ENCODE data around the gene ST6GALNAC4. TPM values are rescaled to one million over a fixed set of nuclear protein-coding genes. Genes with fewer than 3 reads are reported as not detected.

Gene ST6GALNAC4
- total RNA-seq, 1 experiment from 2014 or later = 28.3 TPM

DNA sequence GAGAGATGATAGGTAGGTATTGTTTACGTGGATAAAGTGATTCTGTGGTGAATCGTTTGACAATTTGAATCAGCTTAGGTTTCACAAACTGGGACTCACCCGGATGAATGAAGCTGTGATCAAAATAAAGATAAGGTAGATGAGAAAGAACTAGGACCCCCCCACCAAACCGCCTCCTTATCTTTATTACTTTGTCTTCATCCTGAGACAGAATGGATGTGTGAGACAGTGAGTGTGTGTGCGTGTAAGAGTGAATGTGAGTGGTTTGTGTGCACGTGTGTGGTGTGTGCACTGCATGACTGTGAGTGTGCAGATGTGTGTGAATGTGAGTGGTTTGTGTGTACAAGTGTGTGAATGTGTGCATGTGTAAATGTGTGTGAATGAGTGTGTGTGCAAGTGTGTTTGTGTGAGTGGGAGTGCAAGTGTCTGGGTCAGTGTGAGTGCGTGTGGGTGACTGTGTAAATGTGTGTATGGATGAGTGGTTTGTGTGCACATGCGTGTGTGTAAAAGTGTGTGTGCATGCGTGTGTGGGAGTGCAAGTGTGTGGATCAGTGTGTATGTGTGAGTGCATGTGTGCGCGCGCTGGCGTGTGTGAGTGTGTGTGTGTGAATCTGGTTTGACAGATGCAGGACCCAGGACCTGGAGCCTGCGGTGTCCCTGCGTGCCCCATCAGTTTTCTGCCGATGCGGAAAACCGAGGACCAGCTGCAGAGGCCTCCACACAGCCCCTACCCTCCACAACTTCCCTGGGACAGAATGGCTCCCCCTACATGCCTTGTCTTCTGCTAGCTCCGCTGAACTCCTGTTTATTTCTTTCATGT is 51.0 kb downstream of the ST6GALNAC4 start:
- TF ChIP-seq EZH2 (IDR thresholded peaks at IDR 0.05; ENCODE audit: low read depth) = no peak
- TF ChIP-seq, protein P1, sequence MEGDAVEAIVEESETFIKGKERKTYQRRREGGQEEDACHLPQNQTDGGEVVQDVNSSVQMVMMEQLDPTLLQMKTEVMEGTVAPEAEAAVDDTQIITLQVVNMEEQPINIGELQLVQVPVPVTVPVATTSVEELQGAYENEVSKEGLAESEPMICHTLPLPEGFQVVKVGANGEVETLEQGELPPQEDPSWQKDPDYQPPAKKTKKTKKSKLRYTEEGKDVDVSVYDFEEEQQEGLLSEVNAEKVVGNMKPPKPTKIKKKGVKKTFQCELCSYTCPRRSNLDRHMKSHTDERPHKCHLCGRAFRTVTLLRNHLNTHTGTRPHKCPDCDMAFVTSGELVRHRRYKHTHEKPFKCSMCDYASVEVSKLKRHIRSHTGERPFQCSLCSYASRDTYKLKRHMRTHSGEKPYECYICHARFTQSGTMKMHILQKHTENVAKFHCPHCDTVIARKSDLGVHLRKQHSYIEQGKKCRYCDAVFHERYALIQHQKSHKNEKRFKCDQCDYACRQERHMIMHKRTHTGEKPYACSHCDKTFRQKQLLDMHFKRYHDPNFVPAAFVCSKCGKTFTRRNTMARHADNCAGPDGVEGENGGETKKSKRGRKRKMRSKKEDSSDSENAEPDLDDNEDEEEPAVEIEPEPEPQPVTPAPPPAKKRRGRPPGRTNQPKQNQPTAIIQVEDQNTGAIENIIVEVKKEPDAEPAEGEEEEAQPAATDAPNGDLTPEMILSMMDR (conservative IDR thresholded peaks at IDR 0.05) = no peak
- Histone ChIP-seq H3K9me2 (ENCODE audit: insufficient read depth) (no peaks in the 10 kb centered on the region), H3K36me3 (ENCODE audit: low read depth) (no peaks in the 10 kb centered on the region), H3K4me2 (no peak overlapping the region), H3F3A (ENCODE audit: insufficient read depth, low read depth) (peaks cover 7% of the 10 kb centered on the region; the same call in 1 of the 2 replicates), H3K9me3 (ENCODE audit: insufficient read depth, low read depth) (no peaks in the 10 kb centered on the region), H3K4me3 (no peak overlapping the region), H3K27me3 (ENCODE audit: insufficient read depth, low read depth) (no peaks in the 10 kb centered on the region), H3K4me1 (replicated peaks; ENCODE audit: insufficient read depth) (no peaks in the 10 kb centered on the region), H2AFZ (no peak overlapping the region), H3K79me2 (ENCODE audit: low read depth) (no peaks in the 10 kb centered on the region), H3K27ac (no peak overlapping the region), H4K20me1 (ENCODE audit: insufficient read depth) (no peaks in the 10 kb centered on the region)
- ChIA-PET CTCF (interaction anchor here (0.7 kb wide), 1 partner anchor 28 kb away, joined by 3 read pairs; no protein-coding TSS in a partner anchor), POLR2A (ENCODE audit: unreplicated experiment) (interaction anchor here (0.6 kb wide), 1 partner anchor 123 kb away, joined by 3 read pairs; no protein-coding TSS in a partner anchor)
- BruUV-seq (replicated peaks) = no TSS peak
- no peak for DNase-seq
- intact Hi-C loops (cut with micrococcal nuclease; ENCODE audit: unreplicated experiment) = no loop called here

DNA sequence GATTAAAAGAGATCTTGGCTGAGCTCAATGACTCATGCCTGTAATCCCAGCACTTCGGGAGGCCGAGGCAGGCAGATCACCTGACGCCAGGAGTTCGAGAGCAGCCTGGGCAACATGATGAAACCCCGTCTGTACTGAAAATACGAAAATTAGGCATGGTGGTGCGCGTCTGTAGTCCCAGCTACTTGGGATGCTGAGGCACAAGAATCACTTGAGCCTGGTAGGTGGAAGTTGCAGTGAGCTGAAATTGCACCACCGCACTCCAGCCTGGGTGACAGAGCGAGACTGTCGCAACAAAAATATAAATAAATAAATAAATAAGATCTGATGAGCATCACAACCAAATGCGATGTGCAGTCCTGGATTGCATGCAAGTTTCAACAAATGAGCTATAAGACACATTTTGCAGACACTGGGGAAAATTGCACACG is 53.6 kb downstream of the ST6GALNAC4 start:
- no peak for DNase-seq
- H4K20me1 ChIP-seq (ENCODE audit: insufficient read depth) = no peaks in the 10 kb centered on the region
- no peaks in the 10 kb centered on the region for H3K27me3 ChIP-seq (ENCODE audit: insufficient read depth, low read depth)
- no peaks in the 10 kb centered on the region for H3K9me2 ChIP-seq (ENCODE audit: insufficient read depth)
- H3K4me1 ChIP-seq (replicated peaks; ENCODE audit: insufficient read depth) = no peaks in the 10 kb centered on the region
- BruUV-seq (replicated peaks) = no TSS peak
- no peaks in the 10 kb centered on the region for H3K36me3 ChIP-seq (ENCODE audit: low read depth)
- CTCF ChIA-PET = no interaction called here
- POLR2A ChIA-PET (ENCODE audit: unreplicated experiment) = interaction anchor here (0.5 to 0.6 kb wide), 2 partner anchors 78 to 751 kb away, joined by 3 to 7 read pairs; partner anchors contain the start of gene CDK9
- H3K4me2 ChIP-seq = no peak overlapping the region
- H3F3A ChIP-seq (ENCODE audit: insufficient read depth, low read depth) = peaks cover 7% of the 10 kb centered on the region; the same call in 1 of the 2 replicates
- no peak overlapping the region for H3K4me3 ChIP-seq
- H3K27ac ChIP-seq = no peak overlapping the region
- H2AFZ ChIP-seq = no peak overlapping the region
- intact Hi-C loops (cut with micrococcal nuclease; ENCODE audit: unreplicated experiment) = no loop called here
- H3K9me3 ChIP-seq (ENCODE audit: insufficient read depth, low read depth) = no peaks in the 10 kb centered on the region
- H3K79me2 ChIP-seq (ENCODE audit: low read depth) = no peaks in the 10 kb centered on the region
- TF ChIP-seq EZH2 (IDR thresholded peaks at IDR 0.05; ENCODE audit: low read depth) = no peak
- TF ChIP-seq, protein P1 (conservative IDR thresholded peaks at IDR 0.05) = no peak

DNA sequence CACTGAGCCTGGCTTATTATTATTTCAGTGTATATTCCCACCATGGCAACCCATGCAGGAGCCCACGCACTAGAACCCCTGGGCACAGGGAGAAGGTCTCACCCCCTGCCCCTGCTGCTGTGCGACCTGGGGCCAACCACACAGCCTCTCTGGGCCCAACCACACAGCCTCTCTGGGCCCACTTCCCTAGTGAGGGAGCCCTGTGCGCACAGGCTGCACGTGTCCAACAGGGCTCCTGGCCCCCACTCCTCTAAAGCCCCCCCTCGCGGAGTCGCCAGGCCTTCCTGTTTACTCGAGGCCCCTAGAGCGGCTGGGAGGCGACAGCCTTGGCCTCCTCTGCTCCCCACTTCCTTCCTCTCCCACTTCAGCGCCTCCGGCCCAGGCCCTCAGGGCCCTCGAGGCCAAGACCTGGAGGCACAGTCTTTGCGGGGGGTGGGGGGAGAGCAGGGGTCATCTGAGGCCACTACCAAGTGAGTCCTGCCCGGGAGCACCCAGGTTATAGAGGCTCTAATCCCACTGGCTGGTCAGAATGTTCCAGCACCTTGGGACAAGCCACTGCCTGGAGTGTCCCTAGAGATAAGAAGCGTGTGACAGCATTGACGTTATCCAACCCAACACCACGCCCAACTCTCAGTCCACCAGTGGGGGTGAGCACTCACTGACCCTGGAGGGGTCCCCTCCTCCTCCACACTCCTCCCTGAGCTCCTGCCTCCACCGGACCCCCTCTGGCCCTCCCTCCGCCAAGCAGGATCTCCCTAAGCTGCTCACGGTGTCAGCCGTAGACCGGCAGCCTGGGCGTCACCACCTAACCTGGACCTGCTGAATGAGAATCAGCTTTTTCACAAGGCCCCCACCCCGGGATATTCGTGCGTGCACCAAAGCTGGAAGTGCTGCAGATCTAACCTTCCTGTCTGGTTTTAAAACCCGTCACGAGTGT is 54.5 kb downstream of the ST6GALNAC4 start:
- CTCF ChIA-PET = no interaction called here
- BruUV-seq (replicated peaks) = no TSS peak
- POLR2A ChIA-PET (ENCODE audit: unreplicated experiment) = interaction anchor here (0.5 to 0.6 kb wide), 2 partner anchors 77 to 750 kb away, joined by 3 to 7 read pairs; partner anchors contain the start of gene CDK9
- Histone ChIP-seq H3K36me3 (ENCODE audit: low read depth) (no peaks in the 10 kb centered on the region), H3K27me3 (ENCODE audit: insufficient read depth, low read depth) (no peaks in the 10 kb centered on the region), H3F3A (ENCODE audit: insufficient read depth, low read depth) (peaks cover 7% of the 10 kb centered on the region; the same call in 1 of the 2 replicates), H3K4me2 (no peak overlapping the region), H2AFZ (no peak overlapping the region), H4K20me1 (ENCODE audit: insufficient read depth) (no peaks in the 10 kb centered on the region), H3K9me3 (ENCODE audit: insufficient read depth, low read depth) (no peaks in the 10 kb centered on the region), H3K27ac (no peak overlapping the region), H3K79me2 (ENCODE audit: low read depth) (no peaks in the 10 kb centered on the region), H3K4me3 (no peak overlapping the region), H3K9me2 (ENCODE audit: insufficient read depth) (no peaks in the 10 kb centered on the region), H3K4me1 (replicated peaks; ENCODE audit: insufficient read depth) (no peaks in the 10 kb centered on the region)
- intact Hi-C loops (cut with micrococcal nuclease; ENCODE audit: unreplicated experiment) = no loop called here
- TF ChIP-seq, protein P1 (conservative IDR thresholded peaks at IDR 0.05) = no peak
- no peak for DNase-seq

All from PC-9 (cell line).